Measurements from ENCODE around the gene PKD2L2. TPM values are rescaled to one million over a fixed set of nuclear protein-coding genes. Genes with fewer than 3 reads are reported as not detected.

PKD2L2 gene
- total and polyA plus RNA-seq, 11 donors, result 0.08 to 1.1 (median 0.49) TPM; not detected in 2

- no peak for DNase-seq
- no peak for ATAC-seq
- Histone ChIP-seq H3K27me3 (no peaks in the 10 kb centered on the region), H3K9me3 (peaks cover 0 to 20% (median 0%) of the 10 kb centered on the region in 12 donors), H3K36me3 (no peaks in the 10 kb centered on the region), H3K27ac (no peak overlapping the region), H3K4me1 (no peaks in the 10 kb centered on the region), H3K4me3 (no peak overlapping the region)
- TF ChIP-seq POLR2A (IDR thresholded peaks at IDR 0.05) (no peak), CTCF (IDR thresholded peaks at IDR 0.05) (no peak)
- intact Hi-C loops (cut with DNase I), result no loop called here
- WGBS, 4 donors, result 85 to 93% (median 90%) methylated on average over 2 of the region's 2 CpGs
Measured at GRCh38 chr5:137914758-137915157, 25.5 kb downstream of the PKD2L2 start.

GRCh38 chr5:137916923-137917322, 27.7 kb downstream of the PKD2L2 start:
- Histone ChIP-seq H3K27me3 (no peaks in the 10 kb centered on the region), H3K36me3 (no peaks in the 10 kb centered on the region), H3K4me3 (no peak overlapping the region), H3K9me3 (peaks cover 0 to 14% (median 0%) of the 10 kb centered on the region in 12 donors), H3K4me1 (no peaks in the 10 kb centered on the region), H3K27ac (no peak overlapping the region)
- whole genome bisulfite sequencing, 4 donors, result 53 to 100% (median 97%) methylated on average over 1 of the region's 1 CpG
- no peak for TF ChIP-seq CTCF (IDR thresholded peaks at IDR 0.05)
- intact Hi-C loops (cut with DNase I), result no loop called here
- DNase-seq, result no peak
- no peak for ATAC-seq

GRCh38 chr5:137921931-137922330, 32.7 kb downstream of the PKD2L2 start:
- peaks cover 0 to 10% (median 0%) of the 10 kb centered on the region in 9 donors for H3K36me3 ChIP-seq
- intact Hi-C loops (cut with DNase I), result no loop called here
- 68 to 83% (median 77%) methylated on average over 3 of the region's 3 CpGs for WGBS, 4 donors
- DNase-seq (no peak), ATAC-seq (no peak)
- no peak overlapping the region for H3K4me3 ChIP-seq
- no peaks in the 10 kb centered on the region for H3K9me3 ChIP-seq
- peaks cover 0 to 5% (median 0%) of the 10 kb centered on the region in 12 donors for H3K4me1 ChIP-seq
- TF ChIP-seq CTCF (IDR thresholded peaks at IDR 0.05) (no peak), POLR2A (IDR thresholded peaks at IDR 0.05) (no peak)
- no peak overlapping the region for H3K27ac ChIP-seq
- no peaks in the 10 kb centered on the region for H3K27me3 ChIP-seq

- WGBS, 4 donors, result 33 to 51% (median 39%) methylated on average over 4 of the region's 4 CpGs
Measured at GRCh38 chr5:137923856-137924255, 34.6 kb downstream of the PKD2L2 start.

More at GRCh38 chr5:137923856-137924255, 34.6 kb downstream of the PKD2L2 start:
- ATAC-seq (no peak), DNase-seq (no peak)
- Histone ChIP-seq H3K27me3 (no peaks in the 10 kb centered on the region), H3K4me1 (peaks cover 0 to 5% (median 0%) of the 10 kb centered on the region in 12 donors), H3K36me3 (peaks cover 0 to 27% (median 6%) of the 10 kb centered on the region in 9 donors), H3K9me3 (no peaks in the 10 kb centered on the region), H3K27ac (no peak overlapping the region), H3K4me3 (no peak overlapping the region)
- intact Hi-C loops (cut with DNase I), result no loop called here
- no peak for TF ChIP-seq POLR2A (IDR thresholded peaks at IDR 0.05)
- no peak for TF ChIP-seq CTCF (IDR thresholded peaks at IDR 0.05)
